K562 (cell line): Measurements from ENCODE around the gene PRKCE.

Experiments
- KLF1 ChIP-seq: fragments of 450-650 bp; IDR thresholded peaks from 2 replicates; pipeline ENCODE4 v1.6.1; 2016; ENCODE audit warnings: missing genetic modification characterization, missing compliant biosample characterization
- TF ChIP-seq, protein P1 (sequence below), 3 experiments: IDR thresholded peaks in 2 of 3; conservative IDR thresholded peaks in 1 of 3; 2 replicates each; pipeline ENCODE4 v1.5.1; 2011 to 2012; ENCODE audit warnings: low read length in 3 of 3, mild to moderate bottlenecking in 3 of 3, control low read depth in 2 of 3, improper control_type of control experiment in 1 of 3, inconsistent platforms in 1 of 3, low read depth in 1 of 3, mixed read lengths in 1 of 3, moderate library complexity in 1 of 3; ENCODE audit not compliant: insufficient read depth in 2 of 3
- TF ChIP-seq, protein P2 (sequence below): fragments of 250-450 bp; sonication (Bioruptor Pico); IDR thresholded peaks from 2 replicates; pipeline ENCODE4 v1.4.0; 2020; ENCODE audit warnings: borderline replicate concordance

DNA sequence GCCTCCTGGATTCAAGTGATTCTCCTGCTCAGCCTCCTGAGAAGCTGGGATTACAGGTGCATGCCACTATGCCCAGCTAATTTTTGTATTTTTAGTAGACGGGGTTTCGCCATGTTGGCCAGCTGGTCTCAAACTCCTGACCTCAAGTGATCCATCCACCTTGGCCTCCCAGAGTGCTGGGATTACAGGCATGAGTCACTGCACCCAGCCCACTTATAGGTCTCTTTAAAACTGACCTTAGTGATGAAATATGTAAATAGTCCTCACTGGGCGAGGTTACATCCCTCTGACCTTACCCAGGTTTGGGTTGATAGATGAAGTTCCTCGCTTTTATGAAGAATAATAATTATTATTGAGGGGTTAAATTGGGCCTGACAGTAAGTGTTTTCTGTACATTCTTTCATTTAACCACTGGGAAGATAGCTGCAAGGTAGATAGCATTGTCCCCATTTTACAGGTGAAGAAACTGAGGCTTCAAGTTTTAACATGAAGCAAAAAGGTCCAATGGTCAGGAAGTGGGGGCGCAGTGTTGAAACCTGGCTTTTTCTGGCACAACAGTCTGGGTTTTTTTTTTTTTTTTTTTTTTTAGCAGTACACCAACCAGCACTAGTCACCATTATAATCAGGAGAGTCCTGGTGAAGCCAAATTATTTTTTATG, 471.0 kb downstream of the PRKCE start:
- TF ChIP-seq, protein P1, sequence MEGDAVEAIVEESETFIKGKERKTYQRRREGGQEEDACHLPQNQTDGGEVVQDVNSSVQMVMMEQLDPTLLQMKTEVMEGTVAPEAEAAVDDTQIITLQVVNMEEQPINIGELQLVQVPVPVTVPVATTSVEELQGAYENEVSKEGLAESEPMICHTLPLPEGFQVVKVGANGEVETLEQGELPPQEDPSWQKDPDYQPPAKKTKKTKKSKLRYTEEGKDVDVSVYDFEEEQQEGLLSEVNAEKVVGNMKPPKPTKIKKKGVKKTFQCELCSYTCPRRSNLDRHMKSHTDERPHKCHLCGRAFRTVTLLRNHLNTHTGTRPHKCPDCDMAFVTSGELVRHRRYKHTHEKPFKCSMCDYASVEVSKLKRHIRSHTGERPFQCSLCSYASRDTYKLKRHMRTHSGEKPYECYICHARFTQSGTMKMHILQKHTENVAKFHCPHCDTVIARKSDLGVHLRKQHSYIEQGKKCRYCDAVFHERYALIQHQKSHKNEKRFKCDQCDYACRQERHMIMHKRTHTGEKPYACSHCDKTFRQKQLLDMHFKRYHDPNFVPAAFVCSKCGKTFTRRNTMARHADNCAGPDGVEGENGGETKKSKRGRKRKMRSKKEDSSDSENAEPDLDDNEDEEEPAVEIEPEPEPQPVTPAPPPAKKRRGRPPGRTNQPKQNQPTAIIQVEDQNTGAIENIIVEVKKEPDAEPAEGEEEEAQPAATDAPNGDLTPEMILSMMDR (IDR thresholded peaks at IDR 0.05 in 2 of 3, conservative IDR thresholded peaks at IDR 0.05 in 1 of 3; ENCODE audit: insufficient read depth in 2 of 3, low read depth in 1 of 3, low read length in 3 of 3): no peak
- TF ChIP-seq, protein P2, sequence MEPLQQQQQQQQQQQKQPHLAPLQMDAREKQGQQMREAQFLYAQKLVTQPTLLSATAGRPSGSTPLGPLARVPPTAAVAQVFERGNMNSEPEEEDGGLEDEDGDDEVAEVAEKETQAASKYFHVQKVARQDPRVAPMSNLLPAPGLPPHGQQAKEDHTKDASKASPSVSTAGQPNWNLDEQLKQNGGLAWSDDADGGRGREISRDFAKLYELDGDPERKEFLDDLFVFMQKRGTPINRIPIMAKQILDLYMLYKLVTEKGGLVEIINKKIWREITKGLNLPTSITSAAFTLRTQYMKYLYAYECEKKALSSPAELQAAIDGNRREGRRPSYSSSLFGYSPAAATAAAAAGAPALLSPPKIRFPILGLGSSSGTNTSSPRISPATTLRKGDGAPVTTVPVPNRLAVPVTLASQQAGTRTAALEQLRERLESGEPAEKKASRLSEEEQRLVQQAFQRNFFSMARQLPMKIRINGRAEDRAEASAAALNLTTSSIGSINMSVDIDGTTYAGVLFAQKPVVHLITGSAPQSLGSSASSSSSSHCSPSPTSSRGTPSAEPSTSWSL (CRISPR knock-in tag): no peak
- no peak for TF ChIP-seq KLF1
